CD4-positive, alpha-beta T cell treated with Interleukin-2 at 100 ng/mL for 4 hours (primary cell): ENCODE results near the gene MED15.
A peak's percentile ranks its signal among the peaks of the same experiment; 100 is the strongest.

ENCODE experiments used
- DNase-seq: peaks from one replicate; pipeline ENCODE4 v3.0.0-alpha.2; 2020; ENCODE audit warnings: low spot score

MED15 gene

DNA sequence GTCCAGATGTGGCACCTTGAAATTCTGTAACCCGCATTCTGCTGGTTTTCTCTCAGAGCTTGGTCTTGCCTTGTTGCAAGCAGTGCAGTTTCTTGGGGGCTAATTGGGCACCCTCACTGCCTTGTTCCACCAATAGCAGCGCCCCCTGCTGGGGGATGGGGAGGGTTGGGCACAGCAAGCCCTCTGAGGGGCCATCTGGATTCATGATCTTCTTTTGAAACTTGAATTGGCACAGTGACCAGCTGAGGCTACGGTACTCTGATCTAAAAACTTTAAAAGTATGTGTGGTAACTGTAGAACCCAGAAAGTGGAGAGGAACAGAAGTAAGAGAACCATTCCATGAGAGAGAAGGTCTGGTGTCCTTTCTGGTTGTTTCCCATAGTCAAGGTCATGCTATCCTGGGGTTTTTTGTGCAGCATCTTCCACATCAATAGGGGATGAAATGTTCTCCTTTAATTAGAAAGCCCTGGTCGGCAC, 64.2 kb downstream of the MED15 start:
- DNase-seq, result peak; percentile 71

GRCh38 chr22:20572132-20572802, 64.9 kb downstream of the MED15 start:
- no peak for DNase-seq

DNA sequence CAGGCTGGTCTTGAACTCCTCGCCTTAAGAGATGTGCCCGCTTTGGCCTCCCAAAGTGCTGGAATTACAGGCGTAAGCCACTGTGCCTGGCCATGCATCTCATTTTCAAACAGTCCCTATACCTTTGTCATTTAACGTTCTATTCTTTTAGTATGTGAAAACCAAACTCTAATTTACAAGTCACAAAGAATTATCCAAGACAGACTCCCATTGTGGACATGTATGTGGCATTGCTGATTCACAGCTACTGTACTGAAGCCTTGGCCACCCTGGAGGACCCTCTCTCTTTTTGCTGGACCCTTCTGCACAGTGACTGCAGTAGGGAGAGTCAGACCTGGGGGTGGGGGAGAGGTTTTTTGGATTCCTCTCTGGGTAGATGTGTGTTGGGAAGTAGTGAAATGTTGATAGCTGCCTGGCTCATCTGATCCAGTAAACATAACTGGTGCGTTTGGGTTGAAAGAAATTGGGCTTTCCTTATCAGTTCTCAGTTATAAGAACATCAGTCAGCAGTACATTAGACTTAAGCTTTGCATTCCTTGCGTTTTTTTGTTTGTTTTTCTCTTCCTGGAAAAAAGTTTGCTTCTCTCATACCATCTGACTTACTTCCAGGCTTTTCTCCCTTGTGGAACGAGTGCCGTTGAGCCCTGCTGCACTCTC, 65.9 kb downstream of the MED15 start:
- no peak for DNase-seq

GRCh38 chr22:20573833-20574615, 66.6 kb downstream of the MED15 start:
- no peak for DNase-seq

GRCh38 chr22:20574920-20575353, 67.5 kb downstream of the MED15 start:
- no peak for DNase-seq

DNA sequence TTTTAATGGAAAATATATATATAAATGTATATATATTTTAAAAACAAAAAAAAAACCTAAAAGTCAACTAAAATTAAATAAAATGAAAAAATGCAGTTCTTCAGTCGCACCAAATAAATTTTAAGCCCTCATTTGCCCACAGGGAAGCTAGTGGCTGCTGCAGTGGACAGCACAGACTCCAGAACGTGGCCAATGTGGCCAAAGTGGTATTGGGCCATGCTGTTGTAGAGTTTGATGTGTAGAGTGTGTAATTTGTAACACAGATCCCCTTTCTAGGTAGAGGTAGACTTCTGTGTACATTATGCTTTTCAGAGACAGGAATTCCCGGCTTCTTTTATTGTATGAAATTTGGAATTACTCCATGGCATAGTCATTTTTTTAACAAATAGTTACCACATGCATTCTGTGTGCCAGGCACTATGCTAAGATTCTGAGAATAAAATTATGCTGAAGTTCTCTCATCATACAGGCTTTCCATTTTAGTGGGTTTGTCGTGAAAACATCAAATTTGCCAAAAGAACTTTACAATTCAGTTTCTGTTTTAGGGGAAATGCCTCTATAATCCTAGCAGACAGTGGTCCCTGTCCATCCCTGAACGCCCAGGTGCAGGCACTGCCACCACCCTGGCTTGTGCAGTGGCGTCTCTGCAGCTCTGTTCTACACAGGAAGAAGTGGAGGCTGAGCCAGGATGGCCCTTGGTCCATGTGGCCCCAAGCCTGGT, 68.5 kb downstream of the MED15 start:
- DNase-seq, result no peak

GRCh38 chr22:20576445-20576816, 69.0 kb downstream of the MED15 start:
- DNase-seq, result no peak

GRCh38 chr22:20577045-20577444, 69.6 kb downstream of the MED15 start:
- no peak for DNase-seq

- no peak for DNase-seq
These were observed 70.2 kb downstream of the MED15 start for GRCh38 chr22:20577549-20577975.

- DNase-seq, result no peak
These were observed 70.8 kb downstream of the MED15 start for GRCh38 chr22:20578192-20578591.

DNA sequence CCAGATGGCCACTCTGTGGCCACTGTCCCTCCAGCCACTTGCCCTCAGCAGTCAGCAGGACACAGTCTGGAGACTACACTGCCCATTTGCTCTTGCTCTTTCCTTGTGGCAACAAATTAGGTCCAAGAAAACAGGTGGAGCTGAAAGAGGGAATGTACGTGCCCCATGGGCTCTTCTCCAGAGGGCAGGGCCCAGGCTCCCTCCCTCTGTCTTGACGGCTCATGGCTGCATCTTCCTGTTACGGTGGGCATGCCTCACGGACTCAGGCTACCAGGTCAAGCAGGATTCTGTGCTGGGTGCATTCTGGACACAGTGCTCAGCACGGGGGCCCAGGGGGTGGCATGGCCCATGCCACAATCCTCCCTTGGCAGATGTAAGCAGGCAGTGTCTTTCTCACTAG, 71.3 kb downstream of the MED15 start:
- DNase-seq, result no peak

DNA sequence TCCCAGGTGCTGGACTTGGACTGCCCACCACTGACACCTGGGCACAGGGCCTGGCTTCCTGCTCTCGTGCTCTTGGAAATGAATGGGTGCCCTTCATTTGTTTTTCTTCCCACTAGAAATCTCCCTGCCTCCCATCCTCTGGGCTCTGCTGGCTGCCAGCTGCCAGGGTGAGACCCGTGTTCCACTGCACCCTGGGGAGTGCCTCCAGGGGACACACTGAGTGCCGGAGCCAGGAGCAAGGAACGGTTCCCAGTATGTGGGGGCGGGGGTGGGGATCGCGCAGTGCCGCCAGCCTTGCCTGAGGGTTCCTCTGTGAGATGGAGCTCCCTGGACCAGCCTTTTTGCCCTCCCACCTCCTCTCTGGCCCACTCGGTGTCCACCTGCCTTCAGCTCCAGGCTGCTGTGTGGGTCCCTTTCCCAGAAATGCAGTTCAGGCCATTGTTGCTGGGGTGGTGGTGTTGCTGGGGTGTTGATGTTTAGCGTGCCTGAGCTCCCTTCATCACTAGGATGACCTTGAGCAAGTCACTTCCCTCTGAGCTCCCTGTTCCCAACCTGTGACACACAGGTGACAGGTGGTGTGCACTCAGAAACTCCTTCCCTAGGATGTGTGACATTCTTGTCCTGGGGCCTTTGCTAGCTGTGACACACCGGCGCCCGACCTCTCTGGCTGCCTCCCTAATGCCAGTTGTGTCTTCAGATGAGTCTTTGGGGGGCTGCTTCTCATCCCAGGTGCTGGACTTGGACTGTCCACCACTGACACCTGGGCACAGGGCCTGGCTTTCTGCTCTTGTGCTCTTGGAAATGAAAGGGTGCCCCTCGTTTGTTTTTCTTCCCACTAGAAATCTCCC, 72.1 kb downstream of the MED15 start:
- DNase-seq, result no peak

- DNase-seq, result no peak
These were observed 72.8 kb downstream of the MED15 start for GRCh38 chr22:20580179-20580578.

GRCh38 chr22:20580611-20581502, 73.4 kb downstream of the MED15 start:
- DNase-seq, result no peak

GRCh38 chr22:20581503-20582170, 74.2 kb downstream of the MED15 start:
- DNase-seq, result no peak

DNA sequence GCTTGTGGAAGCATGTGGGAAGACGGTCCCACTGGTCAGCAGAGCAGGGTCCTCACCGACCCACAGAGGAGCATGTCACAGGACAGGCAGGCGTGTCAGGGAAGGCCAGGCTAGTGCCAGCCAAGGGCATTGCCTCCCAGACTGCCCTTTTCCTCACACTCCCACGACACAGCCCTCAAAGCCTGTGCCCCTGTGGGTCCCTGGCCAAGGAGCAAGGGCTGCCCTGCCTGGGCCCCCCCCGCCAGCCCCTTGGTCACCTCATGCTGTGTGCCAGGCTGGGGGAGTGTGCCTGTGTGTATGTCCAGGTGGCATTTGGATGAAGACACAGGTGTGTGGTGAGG, 74.7 kb downstream of the MED15 start:
- DNase-seq, result no peak

DNA sequence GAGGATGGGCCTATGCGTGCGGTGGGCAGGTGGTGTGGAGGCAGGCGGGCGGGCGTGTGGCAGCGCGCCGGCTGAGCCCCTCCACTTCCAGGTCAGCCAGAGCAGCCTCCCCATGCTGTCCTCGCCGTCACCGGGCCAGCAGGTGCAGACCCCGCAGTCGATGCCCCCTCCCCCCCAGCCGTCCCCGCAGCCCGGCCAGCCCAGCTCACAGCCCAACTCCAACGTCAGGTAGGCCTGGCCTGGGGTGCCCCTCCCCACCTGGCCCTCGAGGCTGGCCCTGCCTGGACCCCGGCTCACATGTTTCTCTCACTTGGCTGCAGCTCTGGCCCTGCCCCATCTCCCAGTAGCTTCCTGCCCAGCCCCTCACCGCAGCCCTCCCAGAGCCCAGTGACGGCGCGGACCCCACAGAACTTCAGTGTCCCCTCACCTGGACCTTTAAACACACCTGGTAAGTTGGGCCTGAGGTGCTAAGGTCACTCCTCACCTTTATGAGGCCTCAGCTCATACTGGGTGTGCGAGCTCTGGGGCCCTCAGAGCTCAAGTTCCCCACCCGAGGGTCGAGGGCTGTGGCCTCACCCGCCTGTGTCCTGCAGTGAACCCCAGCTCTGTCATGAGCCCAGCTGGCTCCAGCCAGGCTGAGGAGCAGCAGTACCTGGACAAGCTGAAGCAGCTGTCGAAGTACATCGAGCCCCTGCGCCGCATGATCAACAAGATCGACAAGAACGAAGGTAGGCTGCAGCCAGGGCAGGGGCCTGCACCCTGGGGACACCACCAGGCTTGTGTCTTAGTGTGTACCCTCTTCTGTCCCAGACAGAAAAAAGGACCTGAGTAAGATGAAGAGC, 75.3 kb downstream of the MED15 start:
- DNase-seq, result no peak

GRCh38 chr22:20583471-20583922, 76.1 kb downstream of the MED15 start:
- no peak for DNase-seq
